Measurements from ENCODE around the gene SYMPK. TPM values are rescaled to one million over a fixed set of nuclear protein-coding genes. Genes with fewer than 3 reads are reported as not detected.

SYMPK gene
- total RNA-seq, 1 donor from 2014 or later: 115 TPM

GRCh38 chr19:45816236-45817009 lies 46.5 kb downstream of the SYMPK start:
- no peak for DNase-seq (ENCODE audit: low read depth, low spot score)

GRCh38 chr19:45815481-45816216 lies 47.3 kb downstream of the SYMPK start:
- Mint-ChIP-seq H3K27ac (ENCODE audit: unreplicated experiment) (peak overlapping the region; percentile 96), H3K4me3 (peak overlapping the region; percentile 92), H3K27me3 (ENCODE audit: low read depth) (peaks cover 3% of the 10 kb centered on the region)

More at GRCh38 chr19:45816236-45817009, 46.5 kb downstream of the SYMPK start:
- Mint-ChIP-seq H3K4me1 (peaks cover 11% of the 10 kb centered on the region), H3K27ac (ENCODE audit: unreplicated experiment) (peak overlapping the region; percentile 12), H3K27me3 (ENCODE audit: low read depth) (peaks cover 3% of the 10 kb centered on the region), H3K4me3 (peak overlapping the region; percentile 92), H3K9me3 (no peaks in the 10 kb centered on the region), H3K36me3 (ENCODE audit: low read depth) (peaks cover 6% of the 10 kb centered on the region)
- TF ChIP-seq CTCF (conservative IDR thresholded peaks at IDR 0.05): no peak

GRCh38 chr19:45814851-45815480 lies 48.0 kb downstream of the SYMPK start, which contains the start of gene RSPH6A:
RSPH6A (minus strand) TSS chr19:45815308; CDS start chr19:45815176, 132 bp downstream.
- Mint-ChIP-seq H3K27me3 (ENCODE audit: low read depth) (peaks cover 3% of the 10 kb centered on the region), H3K9me3 (no peaks in the 10 kb centered on the region), H3K27ac (ENCODE audit: unreplicated experiment) (peak within 1 kb of the TSS; percentile 96), H3K36me3 (ENCODE audit: low read depth) (peaks cover under 1% of the 10 kb centered on the region), H3K4me1 (peaks cover 8% of the 10 kb centered on the region), H3K4me3 (peak within 1 kb of the TSS; percentile 92)
- no peak for DNase-seq (ENCODE audit: low read depth, low spot score)
- TF ChIP-seq CTCF (conservative IDR thresholded peaks at IDR 0.05): no peak

More at GRCh38 chr19:45815481-45816216, 47.3 kb downstream of the SYMPK start:
- DNase-seq (ENCODE audit: low read depth, low spot score): peak; percentile 69
- peaks cover 11% of the 10 kb centered on the region for H3K4me1 Mint-ChIP-seq
- H3K9me3 Mint-ChIP-seq: no peaks in the 10 kb centered on the region
- no peak for TF ChIP-seq CTCF (conservative IDR thresholded peaks at IDR 0.05)
- peaks cover 3% of the 10 kb centered on the region for H3K36me3 Mint-ChIP-seq (ENCODE audit: low read depth)

GRCh38 chr19:45814166-45814780 lies 48.7 kb downstream of the SYMPK start:
- H3K4me1 Mint-ChIP-seq: peaks cover 12% of the 10 kb centered on the region
- H3K36me3 Mint-ChIP-seq (ENCODE audit: low read depth): no peaks in the 10 kb centered on the region
- H3K27ac Mint-ChIP-seq (ENCODE audit: unreplicated experiment): no peak overlapping the region
- no peaks in the 10 kb centered on the region for H3K9me3 Mint-ChIP-seq
- no peak for DNase-seq (ENCODE audit: low read depth, low spot score)
- H3K27me3 Mint-ChIP-seq (ENCODE audit: low read depth): peaks cover 3% of the 10 kb centered on the region
- H3K4me3 Mint-ChIP-seq: peak overlapping the region; percentile 75
- TF ChIP-seq CTCF (conservative IDR thresholded peaks at IDR 0.05): no peak

GRCh38 chr19:45812297-45812696 lies 50.6 kb downstream of the SYMPK start:
- no peak for TF ChIP-seq CTCF (conservative IDR thresholded peaks at IDR 0.05)
- Mint-ChIP-seq H3K27me3 (ENCODE audit: low read depth) (peaks cover 3% of the 10 kb centered on the region), H3K36me3 (ENCODE audit: low read depth) (no peaks in the 10 kb centered on the region), H3K9me3 (no peaks in the 10 kb centered on the region), H3K4me1 (peaks cover 10% of the 10 kb centered on the region), H3K27ac (ENCODE audit: unreplicated experiment) (no peak overlapping the region), H3K4me3 (peak overlapping the region; percentile 17)
- no peak for DNase-seq (ENCODE audit: low read depth, low spot score)
